AG04450 (cell line): ENCODE measurements around the gene STKLD1. TPM values are rescaled to one million over a fixed set of nuclear protein-coding genes. Genes with fewer than 3 reads are reported as not detected.
A peak's percentile ranks its signal among the peaks of the same experiment; 100 is the strongest.

Experiments
- CTCF ChIA-PET: fragments of 300-600, 350-600 bp; formaldehyde crosslinking; extraction: SDS; loops from one replicate; lab custom pipeline; 2022; ENCODE audit warnings: antibody characterized with exemption, inconsistent platforms; lab: Charles Lee
- POLR2A ChIA-PET: fragments of 350-600 bp; formaldehyde crosslinking; extraction: SDS; loops from one replicate; lab custom pipeline; 2021; ENCODE audit warnings: antibody characterized with exemption, inconsistent platforms; lab: Yijun Ruan, JAX
- DNase-seq: peaks from one replicate; pipeline ENCODE4 v3.0.0-alpha.2; 2011; ENCODE audit warnings: low read depth, low spot score
- H3K27ac ChIP-seq: one replicate; pipeline ENCODE4 v1.5.1; 2012; ENCODE audit warnings: low read depth, low read length, control low read depth
- H3K27me3 ChIP-seq: one replicate; pipeline ENCODE4 v1.6.0; 2012; ENCODE audit warnings: low read length; ENCODE audit not compliant: control insufficient read depth, insufficient read depth
- H3K4me3 ChIP-seq: 2 replicates; pipeline ENCODE4 v1.5.1; 2011; ENCODE audit warnings: mild to moderate bottlenecking, low read depth, low read length, control low read depth
- H3K9me3 ChIP-seq: 2 replicates; pipeline ENCODE4 v1.5.1; 2012; ENCODE audit warnings: low read length; ENCODE audit not compliant: control insufficient read depth, insufficient read depth
- CTCF ChIP-seq: IDR thresholded peaks from 2 replicates; pipeline ENCODE4 v1.5.1; 2011; ENCODE audit warnings: low read depth, low read length, control low read depth, inconsistent platforms
- polyA plus RNA-seq: library from polyadenylated mRNA; depleted of rRNA; stranded (reverse); fragments of >200 nt; gene quantifications from 2 replicates; pipeline ENCODE4 v1.2.3, GENCODE V29; 2011

The STKLD1 gene
- polyA plus RNA-seq, 1 experiment, result 0.95 TPM

DNA sequence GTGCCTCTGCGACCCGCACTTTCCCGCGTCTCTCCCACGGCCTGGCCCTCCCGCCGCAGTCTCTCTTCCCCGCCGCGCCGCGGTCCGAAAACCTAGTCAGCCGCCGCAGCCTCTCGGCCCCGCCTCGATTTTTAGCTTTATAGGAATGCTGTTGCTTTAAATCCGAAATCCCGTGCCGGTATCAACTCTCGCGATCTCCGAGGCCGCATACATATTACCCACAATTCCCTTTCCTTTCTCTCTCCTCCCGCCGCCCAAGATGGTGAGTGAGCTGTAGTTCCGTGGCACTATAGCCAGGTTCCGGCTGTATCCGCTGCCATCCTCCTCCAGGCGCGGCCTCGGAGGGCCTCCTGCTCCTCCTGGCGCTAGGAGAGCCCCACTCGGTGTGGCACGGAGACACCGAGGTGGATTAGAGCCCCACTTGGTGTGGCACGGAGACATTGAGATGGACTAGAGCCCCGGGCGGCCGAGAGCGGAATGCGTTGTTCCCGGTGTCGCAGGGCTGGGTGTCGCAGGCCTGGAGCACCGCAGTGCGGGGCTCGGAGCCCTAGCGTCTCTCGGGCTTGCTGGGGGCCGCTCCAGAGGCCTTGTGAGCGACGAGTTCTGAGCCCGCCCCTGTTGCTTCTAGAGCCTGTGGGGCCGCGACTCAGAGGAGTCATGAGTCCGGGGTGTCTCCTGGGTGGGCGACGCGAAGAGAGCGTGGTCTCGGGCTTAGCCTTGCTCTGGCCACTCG is 28.0 kb upstream of the STKLD1 start, which contains the start of the genes MED22 and RPL7A:
MED22 (minus strand) TSS at position 147 of the 733 bp plus-strand sequence. CDS start 1,469 bp downstream, outside the sequence.
RPL7A (plus strand) TSS at position 234 of the 733 bp plus-strand sequence; CDS start at position 260, 26 bp downstream.
- Histone ChIP-seq H3K27ac (peak within 1 kb of the TSS; percentile 94), H3K9me3 (peaks cover 5% of the 10 kb centered on the region; the same call in 1 of the 2 replicates), H3K4me3 (peak within 1 kb of the TSS; percentile 99), H3K27me3 (no peaks in the 10 kb centered on the region)
- POLR2A ChIA-PET, result interaction anchor here (0.7 to 1.7 kb wide), 19 partner anchors 8 to 598 kb away, joined by 3 to 19 read pairs (median 4); partner anchors contain the start of genes CACFD1, GTF3C5, REXO4 and SLC2A6
- peak; percentile 91 for DNase-seq
- TF ChIP-seq CTCF, result no peak
- CTCF ChIA-PET, result no interaction called here

- Histone ChIP-seq H3K27ac (peak overlapping the region; percentile 94), H3K4me3 (peak overlapping the region; percentile 99), H3K27me3 (no peaks in the 10 kb centered on the region), H3K9me3 (peaks cover 5% of the 10 kb centered on the region; the same call in 1 of the 2 replicates)
- TF ChIP-seq CTCF, result no peak
- DNase-seq, result no peak
- POLR2A ChIA-PET, result interaction anchor here (1.2 to 1.7 kb wide), 3 partner anchors 20 to 318 kb away, joined by 3 to 9 read pairs (median 8); partner anchors contain the start of genes GTF3C5 and STKLD1
- CTCF ChIA-PET, result no interaction called here
These were observed 27.2 kb upstream of the STKLD1 start for GRCh38 chr9:133348718-133349573.

DNA sequence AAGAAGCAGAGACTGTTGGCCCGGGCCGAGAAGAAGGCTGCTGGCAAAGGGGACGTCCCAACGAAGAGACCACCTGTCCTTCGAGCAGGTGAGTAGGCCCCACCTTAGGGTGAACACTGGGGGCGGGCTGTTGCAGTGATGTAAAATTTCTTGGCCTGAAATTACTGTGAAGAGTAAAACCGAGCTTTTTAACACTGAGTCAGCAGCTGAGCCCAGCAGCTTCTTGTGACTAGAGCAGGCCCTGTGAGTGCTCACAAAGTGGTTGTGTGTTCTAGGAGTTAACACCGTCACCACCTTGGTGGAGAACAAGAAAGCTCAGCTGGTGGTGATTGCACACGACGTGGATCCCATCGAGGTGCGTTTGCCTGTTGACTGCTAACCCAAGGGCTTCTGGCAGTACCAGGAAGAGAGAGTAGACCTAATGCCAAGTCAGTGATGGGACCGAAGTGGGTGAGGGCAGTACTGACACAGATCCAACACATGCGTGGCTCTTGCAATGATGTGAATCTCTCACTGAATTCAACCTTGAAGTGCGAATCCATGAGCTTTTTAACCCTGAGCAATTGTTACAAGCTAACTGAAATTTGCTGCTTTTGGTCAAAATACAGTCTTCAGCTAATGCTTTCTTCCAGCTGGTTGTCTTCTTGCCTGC is 26.1 kb upstream of the STKLD1 start:
- POLR2A ChIA-PET, result interaction anchor here (0.6 kb wide), 1 partner anchor 160 kb away, joined by 5 read pairs; no protein-coding TSS in a partner anchor
- peak overlapping the region; percentile 99 for H3K4me3 ChIP-seq
- H3K9me3 ChIP-seq, result peaks cover 5% of the 10 kb centered on the region; the same call in 1 of the 2 replicates
- no peak for DNase-seq
- no peaks in the 10 kb centered on the region for H3K27me3 ChIP-seq
- no peak for TF ChIP-seq CTCF
- H3K27ac ChIP-seq, result no peak overlapping the region
- CTCF ChIA-PET, result no interaction called here

DNA sequence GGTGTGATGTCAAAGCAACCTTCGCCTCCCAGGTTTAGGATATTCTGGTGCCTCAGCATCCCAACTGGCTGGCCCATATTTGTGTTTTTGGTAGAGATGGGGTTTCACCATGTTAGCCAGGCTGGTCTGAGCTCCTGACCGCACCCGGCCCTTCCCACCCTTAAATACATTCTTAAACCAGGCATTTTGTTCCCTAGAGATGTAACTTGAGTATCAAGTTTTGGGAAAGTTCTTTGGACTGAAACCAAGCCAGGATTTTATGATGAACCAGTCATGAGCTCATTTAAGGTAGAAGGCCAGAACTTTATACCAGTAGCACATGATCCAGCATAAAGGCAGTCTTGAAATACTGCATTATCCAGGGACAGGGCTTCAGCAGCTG is 24.6 kb upstream of the STKLD1 start:
- ChIA-PET POLR2A (interaction anchor here (0.7 kb wide), 1 partner anchor 8 kb away, joined by 3 read pairs; no protein-coding TSS in a partner anchor), CTCF (interaction anchor here (0.7 to 1.0 kb wide), 2 partner anchors 20 to 208 kb away, joined by 3 to 5 read pairs; no protein-coding TSS in a partner anchor)
- no peak overlapping the region for H3K4me3 ChIP-seq
- peak overlapping the region; percentile 39 for H3K27ac ChIP-seq
- no peaks in the 10 kb centered on the region for H3K27me3 ChIP-seq
- no peak for DNase-seq
- no peak for TF ChIP-seq CTCF
- H3K9me3 ChIP-seq, result peaks cover 5% of the 10 kb centered on the region; the same call in 1 of the 2 replicates
